H9 (cell line): Measurements from ENCODE around the gene NDST1. TPM values are rescaled to one million over a fixed set of nuclear protein-coding genes. Genes with fewer than 3 reads are reported as not detected.

Source experiments
- DNase-seq: peaks from one replicate; pipeline ENCODE4 v3.0.0-alpha.2; 2017
- H2AFZ ChIP-seq: one replicate; pipeline ENCODE4 v1.6.1; 2013; ENCODE audit warnings: mild to moderate bottlenecking, low read length, control low read depth, moderate library complexity
- H2AK5ac ChIP-seq: 2 replicates; pipeline ENCODE4 v1.6.1; 2013; ENCODE audit warnings: low read length, control low read depth, mixed read lengths; ENCODE audit not compliant: insufficient read length
- H2BK120ac ChIP-seq: one replicate; pipeline ENCODE4 v1.6.1; 2013; ENCODE audit warnings: low read depth, mild to moderate bottlenecking, low read length, control low read depth, inconsistent platforms; ENCODE audit not compliant: poor library complexity, severe bottlenecking
- H2BK12ac ChIP-seq: 2 replicates; pipeline ENCODE4 v1.6.1; 2013; ENCODE audit warnings: low read length, control low read depth, mixed read lengths, low read depth; ENCODE audit not compliant: insufficient read length
- H2BK15ac ChIP-seq: 2 replicates; pipeline ENCODE4 v1.6.1; 2013; ENCODE audit warnings: low read depth, low read length, control low read depth
- H2BK20ac ChIP-seq: one replicate; pipeline ENCODE4 v1.6.1; 2013; ENCODE audit warnings: low read depth, mild to moderate bottlenecking, low read length, control low read depth, inconsistent platforms; ENCODE audit not compliant: poor library complexity, severe bottlenecking
- H2BK5ac ChIP-seq: 2 replicates; pipeline ENCODE4 v1.6.1; 2013; ENCODE audit warnings: low read length, control low read depth, mixed read lengths; ENCODE audit not compliant: insufficient read length
- H3K14ac ChIP-seq: 2 replicates; pipeline ENCODE4 v1.6.1; 2013; ENCODE audit warnings: low read length, control low read depth; ENCODE audit not compliant: insufficient read depth
- H3K18ac ChIP-seq: 2 replicates; pipeline ENCODE4 v1.6.1; 2013; ENCODE audit warnings: low read depth, mild to moderate bottlenecking, mixed read lengths, low read length, control low read depth; ENCODE audit not compliant: insufficient read length
- H3K23ac ChIP-seq: 2 replicates; pipeline ENCODE4 v1.6.1; 2013; ENCODE audit warnings: low read length, control low read depth, mixed read lengths, low read depth; ENCODE audit not compliant: insufficient read length
- H3K23me2 ChIP-seq: 2 replicates; pipeline ENCODE4 v1.6.1; 2013; ENCODE audit warnings: low read depth, mild to moderate bottlenecking, mixed read lengths, low read length, control low read depth; ENCODE audit not compliant: insufficient read length, poor library complexity, severe bottlenecking
- H3K27ac ChIP-seq: 2 replicates; pipeline ENCODE4 v1.5.1; 2013; ENCODE audit warnings: low read length, control low read depth, mixed read lengths, low read depth; ENCODE audit not compliant: insufficient read length
- H3K27me3 ChIP-seq: 2 replicates; pipeline ENCODE4 v1.6.1; 2013; ENCODE audit warnings: low read length, control low read depth, inconsistent platforms; ENCODE audit not compliant: insufficient read depth
- H3K4ac ChIP-seq: 2 replicates; pipeline ENCODE4 v1.6.1; 2013; ENCODE audit warnings: low read depth, mild to moderate bottlenecking, control low read depth, inconsistent platforms, low read length, moderate library complexity
- H3K4me1 ChIP-seq: 2 replicates; pipeline ENCODE4 v1.6.1; 2013; ENCODE audit warnings: low read length, control low read depth, inconsistent platforms; ENCODE audit not compliant: insufficient read depth
- H3K4me2 ChIP-seq: 2 replicates; pipeline ENCODE4 v1.6.1; 2013; ENCODE audit warnings: low read length, control low read depth, mixed read lengths; ENCODE audit not compliant: insufficient read length, insufficient read depth
- H3K56ac ChIP-seq: 2 replicates; pipeline ENCODE4 v1.6.1; 2013; ENCODE audit warnings: low read depth, mild to moderate bottlenecking, mixed read lengths, low read length, control low read depth; ENCODE audit not compliant: insufficient read length
- H3K79me1 ChIP-seq: 2 replicates; pipeline ENCODE4 v1.6.1; 2013; ENCODE audit warnings: low read depth, mild to moderate bottlenecking, moderate library complexity, low read length, control low read depth, inconsistent platforms; ENCODE audit not compliant: insufficient read depth, poor library complexity, severe bottlenecking
- H3K79me2 ChIP-seq: 2 replicates; pipeline ENCODE4 v1.6.1; 2013; ENCODE audit warnings: low read length, control low read depth, inconsistent platforms; ENCODE audit not compliant: insufficient read depth
- H3K9ac ChIP-seq: 2 replicates; pipeline ENCODE4 v1.6.1; 2013; ENCODE audit warnings: low read length, control low read depth, mixed read lengths; ENCODE audit not compliant: insufficient read length; ENCODE audit errors: extremely low read depth
- H3K9me3 ChIP-seq: one replicate; pipeline ENCODE4 v1.6.1; 2013; ENCODE audit warnings: low read depth, low read length, inconsistent platforms; ENCODE audit not compliant: control insufficient read depth
- H3T11ph ChIP-seq: one replicate; pipeline ENCODE4 v1.6.1; 2013; ENCODE audit warnings: mild to moderate bottlenecking, low read length, control low read depth, inconsistent platforms
- H4K20me1 ChIP-seq: one replicate; pipeline ENCODE4 v1.6.1; 2013; ENCODE audit not compliant: control insufficient read depth, insufficient read length, insufficient read depth
- H4K5ac ChIP-seq: 2 replicates; pipeline ENCODE4 v1.6.1; 2013; ENCODE audit warnings: low read depth, mild to moderate bottlenecking, mixed read lengths, low read length, control low read depth; ENCODE audit not compliant: insufficient read length
- H4K8ac ChIP-seq: replicated peaks from 2 replicates; pipeline ENCODE4 v1.6.1; 2013; ENCODE audit warnings: low read length, control low read depth, mixed read lengths, low read depth; ENCODE audit not compliant: insufficient read length
- H4K91ac ChIP-seq: 2 replicates; pipeline ENCODE4 v1.6.1; 2013; ENCODE audit warnings: low read depth, mild to moderate bottlenecking, moderate library complexity, mixed read lengths, low read length, control low read depth; ENCODE audit not compliant: insufficient read length
- H3K27ac Mint-ChIP-seq, 3 experiments: 2 replicates in 2 of 3; 3 replicates in 1 of 3; pipeline ENCODE4 v1.8.0; 2020 to 2021; ENCODE audit warnings: mixed read lengths in 3 of 3, mild to moderate bottlenecking in 1 of 3, moderate library complexity in 1 of 3
- H3K27me3 Mint-ChIP-seq: 2 replicates; pipeline ENCODE4 v1.8.0; 2021; ENCODE audit warnings: low read depth, mild to moderate bottlenecking, moderate library complexity, mixed read lengths
- H3K36me3 Mint-ChIP-seq, 3 experiments: 2 replicates in 2 of 3; 3 replicates in 1 of 3; pipeline ENCODE4 v1.8.0; 2020 to 2021; ENCODE audit warnings: low read depth in 3 of 3, mixed read lengths in 3 of 3; ENCODE audit not compliant: insufficient read depth in 1 of 3
- H3K4me1 Mint-ChIP-seq, 2 experiments: 2 replicates each; pipeline ENCODE4 v1.8.0; 2020; ENCODE audit warnings: mixed read lengths in 2 of 2
- H3K4me3 Mint-ChIP-seq, 2 experiments: 2 replicates in 1 of 2; 3 replicates in 1 of 2; pipeline ENCODE4 v1.8.0; 2020 to 2021; ENCODE audit warnings: mild to moderate bottlenecking in 2 of 2, mixed read lengths in 2 of 2, moderate library complexity in 1 of 2
- H3K9me3 Mint-ChIP-seq, 2 experiments: 2 replicates in 1 of 2; 3 replicates in 1 of 2; pipeline ENCODE4 v1.8.0; 2020; ENCODE audit warnings: mild to moderate bottlenecking in 2 of 2, mixed read lengths in 2 of 2, moderate library complexity in 1 of 2
- WGBS: extraction: QIAGEN DNeasy Blood & Tissue Kit; methylation state at CpG from one replicate; pipeline ENCODE4 v1.1.7; 2013; ENCODE audit warnings: missing lambda C conversion rate, low lambda C conversion rate, mixed read lengths; ENCODE audit not compliant: insufficient read length; ENCODE audit errors: extremely low coverage; 5-methylcytosine and 5-hydroxymethylcytosine counted together
- long read RNA-seq: library from polyadenylated mRNA; unstranded; transcript quantifications from one replicate; pipeline ENCODE4 v2.0.0, GENCODE V29; 2020
- total RNA-seq: library from RNA; stranded (reverse); gene quantifications from 2 replicates; pipeline ENCODE4 v1.2.1, GENCODE V29; 2021
- TF ChIP-seq, protein P1 (sequence below): fragments of 200-600 bp; sonication (generic); conservative IDR thresholded peaks from 3 replicates; pipeline ENCODE4 v1.8.0; 2021; ENCODE audit warnings: antibody characterized with exemption, mild to moderate bottlenecking

The NDST1 gene
- total RNA-seq, result 59.2 and 65.5 TPM in 2 replicates
- long read RNA-seq, partial matches to known transcripts, result 5 of 55 reads
- long read RNA-seq, other reads (novel, unspliced or antisense), result 50 of 55 reads

DNA sequence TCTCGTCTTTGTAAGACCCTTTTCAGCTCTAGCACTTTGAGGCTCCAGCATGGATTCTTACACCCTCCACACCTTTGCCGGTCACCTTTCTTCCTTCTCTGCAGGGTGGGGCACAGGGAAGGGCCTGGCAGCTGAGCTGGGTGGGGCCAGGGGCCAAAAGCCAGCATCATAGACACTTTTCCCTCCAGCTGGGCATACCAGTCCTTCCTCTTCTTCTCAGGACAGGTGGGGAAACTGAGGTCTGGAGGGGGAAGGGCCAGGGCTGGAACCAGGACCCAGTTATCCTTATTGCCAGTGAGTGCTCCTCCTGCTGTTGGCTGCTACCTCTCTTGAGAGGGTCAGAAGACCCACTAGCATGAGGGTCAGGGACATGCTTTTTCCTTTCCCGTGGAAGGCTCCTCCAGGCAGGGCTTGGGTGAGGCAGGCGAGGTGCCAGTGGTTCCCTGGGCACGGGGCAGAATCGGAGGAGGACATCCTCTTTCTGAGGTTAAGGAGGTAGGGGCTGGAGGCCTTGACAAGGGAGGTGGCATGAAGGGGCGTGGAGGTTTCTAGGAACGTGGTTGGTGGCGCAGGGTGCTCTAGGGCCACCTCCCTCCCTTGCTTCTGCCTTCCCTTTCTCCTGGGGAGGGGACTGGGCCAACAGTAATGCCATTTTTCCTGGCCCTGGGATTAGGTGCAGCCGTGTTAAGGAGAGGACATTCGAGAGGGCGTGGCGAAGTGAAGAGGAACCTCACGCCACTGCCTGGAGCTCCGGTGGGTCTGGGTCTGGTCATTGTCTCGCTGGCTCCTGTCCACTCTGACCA, at the start of gene NDST1:
Gene NDST1, plus strand, starts transcription at position 658 of the 803 bp plus-strand sequence. CDS start 13,124 bp downstream, outside the sequence.
- H2BK15ac ChIP-seq, result no peak within 1 kb of the TSS
- H4K8ac ChIP-seq, result no peak within 1 kb of the TSS
- H3K4me1 Mint-ChIP-seq, result peaks cover 68% of the 10 kb centered on the region in 2 experiments
- H2AFZ ChIP-seq, result no peak within 1 kb of the TSS
- H3K36me3 Mint-ChIP-seq, result no peaks in the 10 kb centered on the region
- peaks cover 8% of the 10 kb centered on the region; the same call in 1 of the 2 replicates for H3K79me2 ChIP-seq
- no peak within 1 kb of the TSS for H4K91ac ChIP-seq
- no peak within 1 kb of the TSS for H2BK20ac ChIP-seq
- H3K79me1 ChIP-seq, result peaks cover 2% of the 10 kb centered on the region
- peak within 1 kb of the TSS; percentile 67 to 94 (median 90) for H3K27ac Mint-ChIP-seq
- no peaks in the 10 kb centered on the region for H3K27me3 Mint-ChIP-seq
- H3K23me2 ChIP-seq, result no peaks in the 10 kb centered on the region
- no peak within 1 kb of the TSS for H4K5ac ChIP-seq
- H3K4ac ChIP-seq, result no peak within 1 kb of the TSS
- H3K23ac ChIP-seq, result no peak within 1 kb of the TSS
- no peak within 1 kb of the TSS for H3K56ac ChIP-seq
- no peak within 1 kb of the TSS for H3K9ac ChIP-seq
- no peak within 1 kb of the TSS for H2BK5ac ChIP-seq
- H2BK120ac ChIP-seq, result no peak within 1 kb of the TSS
- no peak within 1 kb of the TSS for H2BK12ac ChIP-seq
- H3K4me3 Mint-ChIP-seq, result peak within 1 kb of the TSS in 1 of 2 experiments; percentile 16; a peak in 2 of 5 replicates
- TF ChIP-seq, protein P1, sequence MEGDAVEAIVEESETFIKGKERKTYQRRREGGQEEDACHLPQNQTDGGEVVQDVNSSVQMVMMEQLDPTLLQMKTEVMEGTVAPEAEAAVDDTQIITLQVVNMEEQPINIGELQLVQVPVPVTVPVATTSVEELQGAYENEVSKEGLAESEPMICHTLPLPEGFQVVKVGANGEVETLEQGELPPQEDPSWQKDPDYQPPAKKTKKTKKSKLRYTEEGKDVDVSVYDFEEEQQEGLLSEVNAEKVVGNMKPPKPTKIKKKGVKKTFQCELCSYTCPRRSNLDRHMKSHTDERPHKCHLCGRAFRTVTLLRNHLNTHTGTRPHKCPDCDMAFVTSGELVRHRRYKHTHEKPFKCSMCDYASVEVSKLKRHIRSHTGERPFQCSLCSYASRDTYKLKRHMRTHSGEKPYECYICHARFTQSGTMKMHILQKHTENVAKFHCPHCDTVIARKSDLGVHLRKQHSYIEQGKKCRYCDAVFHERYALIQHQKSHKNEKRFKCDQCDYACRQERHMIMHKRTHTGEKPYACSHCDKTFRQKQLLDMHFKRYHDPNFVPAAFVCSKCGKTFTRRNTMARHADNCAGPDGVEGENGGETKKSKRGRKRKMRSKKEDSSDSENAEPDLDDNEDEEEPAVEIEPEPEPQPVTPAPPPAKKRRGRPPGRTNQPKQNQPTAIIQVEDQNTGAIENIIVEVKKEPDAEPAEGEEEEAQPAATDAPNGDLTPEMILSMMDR, result no peak
- H2AK5ac ChIP-seq, result no peak within 1 kb of the TSS
- no peak within 1 kb of the TSS for H3K18ac ChIP-seq
- H3K14ac ChIP-seq, result no peak within 1 kb of the TSS; the same call in 1 of the 2 replicates
- DNase-seq, result no peak
- no peaks in the 10 kb centered on the region for H3K9me3 ChIP-seq
- H3K27me3 ChIP-seq, result no peaks in the 10 kb centered on the region
- no CpG with 5 or more reads among the region's 16 CpGs for WGBS
- H4K20me1 ChIP-seq, result no peaks in the 10 kb centered on the region
- H3K4me2 ChIP-seq, result no peak within 1 kb of the TSS
- peaks cover 3% of the 10 kb centered on the region; the same call in 1 of the 2 replicates for H3K4me1 ChIP-seq
- H3T11ph ChIP-seq, result no peak within 1 kb of the TSS
- H3K27ac ChIP-seq, result no peak within 1 kb of the TSS
- H3K9me3 Mint-ChIP-seq, result no peaks in the 10 kb centered on the region
